Stimulated activated naive CD8-positive, alpha-beta T cell treated with anti-CD3 and anti-CD28 coated beads, Interleukin-15, Interleukin-2, amounts not matched to agents 100 ng/mL and 50 ng/mL, for 24 hours (primary cell): Measurements from ENCODE around the gene IL9.

Experiments used
- H3K27ac Mint-ChIP-seq: one replicate; pipeline ENCODE4 v1.8.0; 2021; ENCODE audit warnings: mild to moderate bottlenecking, mixed read lengths
- H3K27me3 Mint-ChIP-seq: one replicate; pipeline ENCODE4 v1.8.0; 2021; ENCODE audit warnings: mixed read lengths
- H3K36me3 Mint-ChIP-seq: one replicate; pipeline ENCODE4 v1.8.0; 2021; ENCODE audit warnings: low read depth, mixed read lengths
- H3K4me1 Mint-ChIP-seq: one replicate; pipeline ENCODE4 v1.8.0; 2021; ENCODE audit warnings: low read depth, mixed read lengths
- H3K4me3 Mint-ChIP-seq: one replicate; pipeline ENCODE4 v1.8.0; 2021; ENCODE audit warnings: mild to moderate bottlenecking, mixed read lengths
- H3K9me3 Mint-ChIP-seq: one replicate; pipeline ENCODE4 v1.8.0; 2021; ENCODE audit warnings: mixed read lengths

The IL9 gene

GRCh38 chr5:135913713-135914626 lies 18.3 kb upstream of the IL9 start:
- Mint-ChIP-seq H3K4me1 (peaks cover 10% of the 10 kb centered on the region), H3K27me3 (peaks cover 73% of the 10 kb centered on the region), H3K27ac (no peak overlapping the region), H3K36me3 (no peaks in the 10 kb centered on the region), H3K9me3 (no peaks in the 10 kb centered on the region), H3K4me3 (no peak overlapping the region)

- Mint-ChIP-seq H3K4me1 (no peaks in the 10 kb centered on the region), H3K4me3 (no peak overlapping the region), H3K27me3 (peaks cover 36% of the 10 kb centered on the region), H3K36me3 (no peaks in the 10 kb centered on the region), H3K9me3 (no peaks in the 10 kb centered on the region), H3K27ac (no peak overlapping the region)
Measured at GRCh38 chr5:135905144-135905543, 9.5 kb upstream of the IL9 start.

GRCh38 chr5:135901633-135902032 lies 6.0 kb upstream of the IL9 start:
- H3K9me3 Mint-ChIP-seq = no peaks in the 10 kb centered on the region
- no peak overlapping the region for H3K27ac Mint-ChIP-seq
- no peaks in the 10 kb centered on the region for H3K36me3 Mint-ChIP-seq
- H3K4me3 Mint-ChIP-seq = no peak overlapping the region
- peaks cover 34% of the 10 kb centered on the region for H3K27me3 Mint-ChIP-seq
- no peaks in the 10 kb centered on the region for H3K4me1 Mint-ChIP-seq

GRCh38 chr5:135900276-135900675 lies 4.6 kb upstream of the IL9 start:
- Mint-ChIP-seq H3K27ac (no peak overlapping the region), H3K27me3 (peaks cover 39% of the 10 kb centered on the region), H3K4me3 (no peak overlapping the region), H3K36me3 (no peaks in the 10 kb centered on the region), H3K9me3 (no peaks in the 10 kb centered on the region), H3K4me1 (peaks cover 9% of the 10 kb centered on the region)

GRCh38 chr5:135898651-135899050 lies 3.0 kb upstream of the IL9 start:
- Mint-ChIP-seq H3K9me3 (no peaks in the 10 kb centered on the region), H3K36me3 (no peaks in the 10 kb centered on the region), H3K27me3 (peaks cover 45% of the 10 kb centered on the region), H3K4me3 (no peak overlapping the region), H3K4me1 (peaks cover 9% of the 10 kb centered on the region), H3K27ac (no peak overlapping the region)

- H3K9me3 Mint-ChIP-seq = no peaks in the 10 kb centered on the region
- peaks cover 19% of the 10 kb centered on the region for H3K4me1 Mint-ChIP-seq
- H3K36me3 Mint-ChIP-seq = no peaks in the 10 kb centered on the region
- H3K4me3 Mint-ChIP-seq = no peak overlapping the region
- peaks cover 37% of the 10 kb centered on the region for H3K27me3 Mint-ChIP-seq
- H3K27ac Mint-ChIP-seq = no peak overlapping the region
Measured at GRCh38 chr5:135894789-135895188, 852 bp downstream of the IL9 start.

- Mint-ChIP-seq H3K9me3 (no peaks in the 10 kb centered on the region), H3K27me3 (peaks cover 38% of the 10 kb centered on the region), H3K4me3 (no peak overlapping the region), H3K4me1 (peaks cover 19% of the 10 kb centered on the region), H3K27ac (no peak overlapping the region), H3K36me3 (no peaks in the 10 kb centered on the region)
Measured at GRCh38 chr5:135894276-135894675, 1.4 kb downstream of the IL9 start.

GRCh38 chr5:135891791-135892190 lies 3.9 kb downstream of the IL9 start:
- Mint-ChIP-seq H3K9me3 (no peaks in the 10 kb centered on the region), H3K4me3 (no peak overlapping the region), H3K4me1 (peaks cover 19% of the 10 kb centered on the region), H3K27ac (no peak overlapping the region), H3K36me3 (no peaks in the 10 kb centered on the region), H3K27me3 (peaks cover 26% of the 10 kb centered on the region)

- peaks cover 25% of the 10 kb centered on the region for H3K27me3 Mint-ChIP-seq
- H3K36me3 Mint-ChIP-seq = no peaks in the 10 kb centered on the region
- no peaks in the 10 kb centered on the region for H3K9me3 Mint-ChIP-seq
- H3K27ac Mint-ChIP-seq = no peak overlapping the region
- no peak overlapping the region for H3K4me3 Mint-ChIP-seq
- peaks cover 18% of the 10 kb centered on the region for H3K4me1 Mint-ChIP-seq
Measured at GRCh38 chr5:135891268-135891667, 4.4 kb downstream of the IL9 start.

- peaks cover 21% of the 10 kb centered on the region for H3K27me3 Mint-ChIP-seq
Measured at GRCh38 chr5:135890867-135891266, 4.8 kb downstream of the IL9 start.

GRCh38 chr5:135890296-135890695 lies 5.3 kb downstream of the IL9 start:
- H3K36me3 Mint-ChIP-seq = no peaks in the 10 kb centered on the region
- H3K4me1 Mint-ChIP-seq = peaks cover 9% of the 10 kb centered on the region
- peaks cover 20% of the 10 kb centered on the region for H3K27me3 Mint-ChIP-seq
- H3K27ac Mint-ChIP-seq = no peak overlapping the region
- no peak overlapping the region for H3K4me3 Mint-ChIP-seq
- no peaks in the 10 kb centered on the region for H3K9me3 Mint-ChIP-seq

More at GRCh38 chr5:135890867-135891266, 4.8 kb downstream of the IL9 start:
- Mint-ChIP-seq H3K27ac (peak overlapping the region; percentile 26), H3K4me1 (peaks cover 14% of the 10 kb centered on the region), H3K4me3 (no peak overlapping the region), H3K36me3 (no peaks in the 10 kb centered on the region), H3K9me3 (no peaks in the 10 kb centered on the region)

- Mint-ChIP-seq H3K9me3 (no peaks in the 10 kb centered on the region), H3K4me1 (peaks cover 9% of the 10 kb centered on the region), H3K27me3 (peaks cover 23% of the 10 kb centered on the region), H3K4me3 (no peak overlapping the region), H3K27ac (no peak overlapping the region), H3K36me3 (no peaks in the 10 kb centered on the region)
Measured at GRCh38 chr5:135887881-135888614, 7.6 kb downstream of the IL9 start.

- Mint-ChIP-seq H3K27ac (no peak overlapping the region), H3K36me3 (no peaks in the 10 kb centered on the region), H3K4me1 (peaks cover 9% of the 10 kb centered on the region), H3K27me3 (peaks cover 27% of the 10 kb centered on the region), H3K4me3 (no peak overlapping the region), H3K9me3 (no peaks in the 10 kb centered on the region)
Measured at GRCh38 chr5:135887447-135887864, 8.2 kb downstream of the IL9 start.

- peaks cover 7% of the 10 kb centered on the region for H3K4me1 Mint-ChIP-seq
- H3K9me3 Mint-ChIP-seq = no peaks in the 10 kb centered on the region
- H3K27me3 Mint-ChIP-seq = peaks cover 34% of the 10 kb centered on the region
- H3K27ac Mint-ChIP-seq = no peak overlapping the region
- no peak overlapping the region for H3K4me3 Mint-ChIP-seq
- H3K36me3 Mint-ChIP-seq = no peaks in the 10 kb centered on the region
Measured at GRCh38 chr5:135886136-135886535, 9.5 kb downstream of the IL9 start.

GRCh38 chr5:135885031-135885430 lies 10.6 kb downstream of the IL9 start:
- peaks cover 34% of the 10 kb centered on the region for H3K27me3 Mint-ChIP-seq
- no peaks in the 10 kb centered on the region for H3K4me1 Mint-ChIP-seq
- H3K27ac Mint-ChIP-seq = peak overlapping the region; percentile 41
- no peak overlapping the region for H3K4me3 Mint-ChIP-seq
- H3K9me3 Mint-ChIP-seq = no peaks in the 10 kb centered on the region
- no peaks in the 10 kb centered on the region for H3K36me3 Mint-ChIP-seq
